Measurements from ENCODE around the gene OR51B4.

Gene OR51B4

DNA sequence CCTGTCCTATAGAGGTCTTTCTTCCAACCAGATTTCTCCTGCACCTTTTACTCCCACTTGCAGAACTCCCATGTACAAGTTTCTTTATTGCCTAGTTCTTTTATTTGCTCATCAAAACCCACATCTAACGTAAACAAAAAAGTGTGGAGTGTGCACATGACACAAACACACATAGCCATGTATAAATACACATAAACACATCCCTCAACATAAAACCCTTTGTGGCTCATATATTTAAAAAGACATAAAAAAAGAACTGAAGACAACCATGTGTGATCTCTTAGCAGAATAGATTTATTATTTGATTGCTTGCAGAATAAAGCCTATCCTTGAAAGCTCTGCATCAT lies 48.9 kb downstream of the OR51B4 start:
- no peak for TF ChIP-seq JUND (IDR thresholded peaks at IDR 0.05; ENCODE audit: low read depth)
- in situ Hi-C loops (cut with HindIII; ENCODE audit: low pct_unique_long_range_greater_than_20kb, low sequenced_read_pairs): no loop called here
- DNase-seq (ENCODE audit: low read depth in 1 of 2, low spot score in 1 of 2): no peak

DNA sequence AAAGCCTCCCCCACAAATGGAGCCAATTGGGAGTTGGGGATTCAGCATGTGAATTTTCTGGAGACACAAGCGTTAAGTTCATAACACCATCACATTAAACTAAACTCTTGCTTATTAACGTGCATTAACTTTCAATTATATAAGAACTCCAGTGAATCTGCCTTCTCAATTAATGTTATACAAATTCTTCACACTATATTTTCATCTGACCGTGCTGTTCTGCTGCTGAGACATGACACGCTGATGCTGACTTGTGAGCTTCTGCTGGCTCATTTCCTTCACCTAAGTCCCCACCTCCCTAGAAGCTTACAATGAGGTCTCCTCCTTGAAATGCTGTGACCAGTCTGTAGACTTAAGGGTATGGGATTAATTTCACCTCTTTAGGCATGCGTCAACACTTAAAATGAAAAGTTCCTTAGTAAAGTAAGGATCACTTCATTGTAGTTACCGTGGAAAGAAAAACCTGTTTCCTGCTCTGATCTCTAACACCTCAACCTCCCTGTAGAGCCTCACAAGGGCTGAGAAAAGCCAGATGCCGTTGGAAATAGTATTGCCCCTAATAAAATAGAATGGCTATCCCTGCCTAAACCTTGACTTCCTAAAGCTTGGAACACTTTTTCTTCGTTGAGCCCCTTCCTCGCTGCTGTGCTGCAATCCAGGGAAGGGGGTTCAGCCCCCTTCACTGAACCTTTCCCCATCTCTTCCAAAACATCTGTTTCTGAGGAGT lies 49.4 kb downstream of the OR51B4 start:
- in situ Hi-C loops (cut with HindIII; ENCODE audit: low pct_unique_long_range_greater_than_20kb, low sequenced_read_pairs): no loop called here
- no peak for TF ChIP-seq JUND (IDR thresholded peaks at IDR 0.05; ENCODE audit: low read depth)
- no peak for DNase-seq (ENCODE audit: low read depth in 1 of 2, low spot score in 1 of 2)

GRCh38 chr11:5251746-5252145 lies 50.0 kb downstream of the OR51B4 start:
- TF ChIP-seq JUND (IDR thresholded peaks at IDR 0.05; ENCODE audit: low read depth): no peak
- DNase-seq (ENCODE audit: low read depth in 1 of 2, low spot score in 1 of 2): no peak
- in situ Hi-C loops (cut with HindIII; ENCODE audit: low pct_unique_long_range_greater_than_20kb, low sequenced_read_pairs): no loop called here

Data from T47D (cell line).